B cell (primary cell): Measurements from ENCODE around the gene TMEM45A. TPM values are rescaled to one million over a fixed set of nuclear protein-coding genes. Genes with fewer than 3 reads are reported as not detected.

Experiments
- ATAC-seq: fragments of 200-7000 bp; cut with Tn5 transposase; one replicate; pipeline ENCODE4 v1.10.0; 2021; ENCODE audit warnings: low read depth, mild to moderate bottlenecking, moderate number of reproducible peaks, moderate library complexity
- CTCF ChIA-PET: fragments of 350-600 bp; sonication (Branson Sonifier 250); formaldehyde crosslinking; loops from one replicate; lab custom pipeline; 2021; ENCODE audit warnings: antibody characterized with exemption, inconsistent platforms; lab: Charles Lee
- POLR2A ChIA-PET: fragments of 350-600 bp; sonication (Branson Sonifier 250); formaldehyde crosslinking; loops from one replicate; lab custom pipeline; 2021; ENCODE audit warnings: antibody characterized with exemption; lab: Charles Lee
- DNase-seq: peaks from one replicate; pipeline ENCODE4 v3.0.0; 2013
- H2AFZ ChIP-seq: 2 replicates; pipeline ENCODE4 v1.6.1; 2012; ENCODE audit warnings: mild to moderate bottlenecking, low read depth, low read length; ENCODE audit not compliant: insufficient read depth, poor library complexity, severe bottlenecking
- H3K27ac ChIP-seq, 2 donors: 1 replicate in 1 of 2; 2 replicates in 1 of 2; pipeline ENCODE4 v1.5.1; 2012 to 2013; ENCODE audit warnings: low read length in 2 of 2, mild to moderate bottlenecking in 2 of 2, moderate library complexity in 1 of 2
- H3K27me3 ChIP-seq, 4 experiments: fragments of 200-600 bp in 1 of 4; sonication (generic) in 1 of 4; replicated peaks in 1 of 4; 1 replicate in 2 of 4; 2 replicates in 2 of 4; pipeline versions ENCODE4 v1.6.1 to v1.7.0; 2013 to 2016; ENCODE audit warnings: low read length in 3 of 4, mild to moderate bottlenecking in 2 of 4, mixed read lengths in 1 of 4, moderate library complexity in 1 of 4; ENCODE audit not compliant: insufficient read depth in 4 of 4, control insufficient read depth in 3 of 4; ENCODE audit errors: control extremely low read depth in 1 of 4
- H3K36me3 ChIP-seq, 2 experiments: replicated peaks in 1 of 2; 1 replicate in 1 of 2; 2 replicates in 1 of 2; pipeline versions ENCODE4 v1.6.1 to v1.7.1; 2013; ENCODE audit warnings: low read length in 1 of 2; ENCODE audit not compliant: insufficient read depth in 2 of 2, control insufficient read depth in 1 of 2; ENCODE audit errors: control extremely low read depth in 1 of 2, extremely low read depth in 1 of 2
- H3K4me1 ChIP-seq, 2 donors: fragments of 200-600 bp in 1 of 2; sonication (generic) in 1 of 2; 1 replicate in 1 of 2; 2 replicates in 1 of 2; pipeline versions ENCODE4 v1.5.1 to v1.6.1; 2013 to 2017; ENCODE audit warnings: low read length in 2 of 2; ENCODE audit not compliant: control insufficient read depth in 2 of 2, insufficient read depth in 2 of 2
- H3K4me2 ChIP-seq: replicated peaks from 2 replicates; pipeline ENCODE3; 2012; ENCODE audit warnings: mild to moderate bottlenecking, low read depth, low read length; ENCODE audit not compliant: poor library complexity, severe bottlenecking
- H3K4me3 ChIP-seq, 5 experiments: fragments of 200-600 bp in 1 of 5; sonication (generic) in 1 of 5; 1 replicate in 3 of 5; 2 replicates in 2 of 5; pipeline versions ENCODE4 v1.5.1 to v1.7.0; 2011 to 2016; ENCODE audit warnings: low read length in 4 of 5, mild to moderate bottlenecking in 4 of 5, low read depth in 2 of 5, control low read depth in 1 of 5, moderate library complexity in 1 of 5; ENCODE audit not compliant: insufficient read depth in 1 of 5; ENCODE audit errors: control extremely low read depth in 1 of 5, extremely low read depth in 1 of 5
- H3K79me2 ChIP-seq: fragments of 200-600 bp; sonication (generic); one replicate; pipeline ENCODE4 v1.6.0; 2016; ENCODE audit warnings: low read length; ENCODE audit not compliant: control insufficient read depth, insufficient read depth
- H3K9ac ChIP-seq: fragments of 200-600 bp; sonication (generic); 2 replicates; pipeline ENCODE4 v1.6.1; 2017; ENCODE audit warnings: mild to moderate bottlenecking, low read length, moderate library complexity
- H3K9me3 ChIP-seq, 3 donors: one replicate each; pipeline versions ENCODE4 v1.6.1 to v1.7.1; 2013; ENCODE audit warnings: low read length in 2 of 3; ENCODE audit not compliant: control insufficient read depth in 2 of 3, insufficient read depth in 1 of 3; ENCODE audit errors: control extremely low read depth in 1 of 3
- H4K20me1 ChIP-seq: 2 replicates; pipeline ENCODE4 v1.6.0; 2012; ENCODE audit warnings: mild to moderate bottlenecking, low read length; ENCODE audit not compliant: insufficient read depth, control insufficient read depth, poor library complexity, severe bottlenecking
- H3K27ac Mint-ChIP-seq: one replicate; pipeline ENCODE4 v1.8.0; 2021; ENCODE audit warnings: mixed read lengths
- H3K27me3 Mint-ChIP-seq: one replicate; pipeline ENCODE4 v1.8.0; 2021; ENCODE audit warnings: mixed read lengths
- H3K4me1 Mint-ChIP-seq: one replicate; pipeline ENCODE4 v1.8.0; 2021; ENCODE audit warnings: mixed read lengths
- H3K4me3 Mint-ChIP-seq: one replicate; pipeline ENCODE4 v1.8.0; 2021; ENCODE audit warnings: mixed read lengths
- H3K9me3 Mint-ChIP-seq: one replicate; pipeline ENCODE4 v1.8.0; 2022; ENCODE audit warnings: mixed read lengths; ENCODE audit not compliant: insufficient read depth
- EZH2 ChIP-seq: IDR thresholded peaks from 2 replicates; pipeline ENCODE4 v1.6.1; 2012; ENCODE audit warnings: borderline replicate concordance, low read depth, mild to moderate bottlenecking, moderate library complexity, low read length; ENCODE audit not compliant: insufficient read depth, poor library complexity, severe bottlenecking
- WGBS: methylation state at CpG from one replicate; pipeline ENCODE4 v1.1.5; 2013; ENCODE audit warnings: missing lambda C conversion rate; ENCODE audit not compliant: insufficient coverage; 5-methylcytosine and 5-hydroxymethylcytosine counted together
- intact Hi-C: fragments of 100-400 bp; cut with micrococcal nuclease; formaldehyde crosslinking; loops from one replicate; pipeline ENCODE4 v1.10.0; 2022
- polyA plus RNA-seq: library from polyadenylated mRNA; depleted of rRNA; stranded (reverse); fragments of >200 nt; gene quantifications from 2 replicates; pipeline ENCODE4 v1.2.3, GENCODE V29; 2012
- total RNA-seq, 2 donors: library from RNA; stranded (reverse); fragments of 120-200 nt in 1 of 2; gene quantifications; 1 replicate in 1 of 2; 2 replicates in 1 of 2; pipeline versions ENCODE4 v1.2.3 to v1.2.4, GENCODE V29; 2013 to 2022
- TF ChIP-seq, protein P1 (sequence below): fragments of 200-600 bp; IDR thresholded peaks from one replicate; pipeline ENCODE4 v1.8.0; 2022; ENCODE audit warnings: antibody characterized with exemption, mild to moderate bottlenecking

Gene TMEM45A
- total and polyA plus RNA-seq, 2 donors (not counting 1 experiment from before 2014, with no cell fraction given), result 0.20 TPM; not detected in 1

DNA sequence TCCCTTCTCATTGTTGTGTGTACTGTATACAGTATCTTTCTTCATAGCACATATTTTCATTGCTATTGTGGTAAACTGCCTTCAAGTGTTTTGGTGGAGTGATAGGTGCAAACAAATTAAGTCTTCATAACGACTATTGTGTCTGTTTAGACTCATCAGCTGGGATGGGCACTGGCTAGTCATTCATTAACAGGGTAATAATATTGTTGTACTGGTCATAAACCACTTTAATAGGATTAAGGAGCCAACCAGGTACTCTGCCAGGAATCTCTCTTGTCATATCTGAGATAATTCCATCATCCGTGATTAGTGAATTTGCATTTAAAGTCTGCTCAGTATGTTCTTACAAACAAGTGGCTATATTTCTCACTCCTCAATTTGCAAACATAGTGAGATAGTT is 10.2 kb upstream of the TMEM45A start:
- Histone ChIP-seq H3K4me3 (no peak overlapping the region), H3K9ac (no peak overlapping the region), H3K27ac (no peak overlapping the region), H3K4me1 (no peaks in the 10 kb centered on the region), H3K79me2 (no peaks in the 10 kb centered on the region), H2AFZ (no peak overlapping the region), H3K36me3 (no peaks in the 10 kb centered on the region), H3K9me3 (no peaks in the 10 kb centered on the region), H3K4me2 (no peak overlapping the region), H4K20me1 (no peaks in the 10 kb centered on the region), H3K27me3 (peaks cover 0 to 5% (median 0%) of the 10 kb centered on the region in 4 experiments)
- Mint-ChIP-seq H3K4me1 (no peaks in the 10 kb centered on the region), H3K9me3 (no peaks in the 10 kb centered on the region), H3K27me3 (peaks cover 14% of the 10 kb centered on the region), H3K27ac (no peak overlapping the region), H3K4me3 (no peak overlapping the region)
- ChIA-PET CTCF (no interaction called here), POLR2A (no interaction called here)
- DNase-seq (no peak), ATAC-seq (no peak)
- intact Hi-C loops, result no loop called here
- TF ChIP-seq, protein P1, sequence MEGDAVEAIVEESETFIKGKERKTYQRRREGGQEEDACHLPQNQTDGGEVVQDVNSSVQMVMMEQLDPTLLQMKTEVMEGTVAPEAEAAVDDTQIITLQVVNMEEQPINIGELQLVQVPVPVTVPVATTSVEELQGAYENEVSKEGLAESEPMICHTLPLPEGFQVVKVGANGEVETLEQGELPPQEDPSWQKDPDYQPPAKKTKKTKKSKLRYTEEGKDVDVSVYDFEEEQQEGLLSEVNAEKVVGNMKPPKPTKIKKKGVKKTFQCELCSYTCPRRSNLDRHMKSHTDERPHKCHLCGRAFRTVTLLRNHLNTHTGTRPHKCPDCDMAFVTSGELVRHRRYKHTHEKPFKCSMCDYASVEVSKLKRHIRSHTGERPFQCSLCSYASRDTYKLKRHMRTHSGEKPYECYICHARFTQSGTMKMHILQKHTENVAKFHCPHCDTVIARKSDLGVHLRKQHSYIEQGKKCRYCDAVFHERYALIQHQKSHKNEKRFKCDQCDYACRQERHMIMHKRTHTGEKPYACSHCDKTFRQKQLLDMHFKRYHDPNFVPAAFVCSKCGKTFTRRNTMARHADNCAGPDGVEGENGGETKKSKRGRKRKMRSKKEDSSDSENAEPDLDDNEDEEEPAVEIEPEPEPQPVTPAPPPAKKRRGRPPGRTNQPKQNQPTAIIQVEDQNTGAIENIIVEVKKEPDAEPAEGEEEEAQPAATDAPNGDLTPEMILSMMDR, result no peak
- no peak for TF ChIP-seq EZH2
- WGBS, result no CpG with 5 or more reads among the region's 2 CpGs

DNA sequence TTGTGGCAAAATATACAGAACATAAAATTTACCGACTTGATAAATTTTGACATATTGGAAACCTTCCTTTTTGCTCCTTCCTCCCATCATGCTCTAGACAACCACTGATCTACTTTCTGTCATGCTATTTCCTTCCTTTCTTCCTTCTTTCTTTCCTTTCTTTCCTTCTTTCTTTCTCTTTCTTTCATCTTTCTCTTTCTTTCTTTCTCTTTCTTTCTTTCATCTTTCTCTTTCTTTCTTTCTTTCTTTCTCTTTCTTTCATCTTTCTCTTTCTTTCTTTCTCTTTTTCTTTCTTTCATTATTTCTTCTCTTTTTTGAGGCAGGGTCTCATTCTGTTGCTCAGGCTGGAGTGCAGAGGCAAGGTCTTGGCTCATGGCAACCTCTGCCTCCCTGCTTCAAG is 8.9 kb upstream of the TMEM45A start:
- Histone ChIP-seq H2AFZ (no peak overlapping the region), H3K79me2 (no peaks in the 10 kb centered on the region), H3K36me3 (no peaks in the 10 kb centered on the region), H4K20me1 (no peaks in the 10 kb centered on the region), H3K4me2 (no peak overlapping the region), H3K4me1 (no peaks in the 10 kb centered on the region), H3K27ac (no peak overlapping the region), H3K4me3 (no peak overlapping the region), H3K27me3 (peaks cover 0 to 5% (median 0%) of the 10 kb centered on the region in 4 experiments), H3K9me3 (no peaks in the 10 kb centered on the region), H3K9ac (no peak overlapping the region)
- DNase-seq (no peak), ATAC-seq (no peak)
- H3K27ac Mint-ChIP-seq, result no peak overlapping the region
- no peak for TF ChIP-seq EZH2
- TF ChIP-seq, protein P1, result peak; percentile 29
- no peak overlapping the region for H3K4me3 Mint-ChIP-seq
- intact Hi-C loops, result no loop called here
- H3K4me1 Mint-ChIP-seq, result no peaks in the 10 kb centered on the region
- H3K27me3 Mint-ChIP-seq, result peaks cover 14% of the 10 kb centered on the region
- ChIA-PET POLR2A (no interaction called here), CTCF (no interaction called here)
- H3K9me3 Mint-ChIP-seq, result no peaks in the 10 kb centered on the region
- WGBS, result 100% methylated on average over 1 of the region's 1 CpG
